Muscle of leg (tissue), 11 donors: ENCODE measurements around the gene GARS1. TPM values are rescaled to one million over a fixed set of nuclear protein-coding genes. Genes with fewer than 3 reads are reported as not detected.

Experiments
- DNase-seq: peaks from one replicate; pipeline ENCODE4 v3.0.0; 2013
- H3K27ac ChIP-seq: one replicate; pipeline ENCODE4 v1.5.1; 2013; ENCODE audit warnings: mild to moderate bottlenecking, low read length, control low read depth
- H3K27me3 ChIP-seq: one replicate; pipeline ENCODE4 v1.6.1; 2013; ENCODE audit warnings: low read length; ENCODE audit not compliant: control insufficient read depth, insufficient read depth
- H3K36me3 ChIP-seq: one replicate; pipeline ENCODE4 v1.6.1; 2013; ENCODE audit warnings: low read length; ENCODE audit not compliant: control insufficient read depth, insufficient read depth
- H3K4me1 ChIP-seq: one replicate; pipeline ENCODE4 v1.6.1; 2013; ENCODE audit warnings: low read length; ENCODE audit not compliant: control insufficient read depth, insufficient read depth
- H3K4me3 ChIP-seq: one replicate; pipeline ENCODE4 v1.5.1; 2013; ENCODE audit warnings: low read length, control low read depth
- H3K9me3 ChIP-seq: replicated peaks from 2 replicates; pipeline ENCODE4 v1.6.1; 2013; ENCODE audit warnings: low read depth, low read length; ENCODE audit not compliant: control insufficient read depth
- WGBS: methylation state at CpG from one replicate; pipeline ENCODE4 v1.1.5; 2013; ENCODE audit warnings: missing lambda C conversion rate; ENCODE audit not compliant: insufficient coverage; 5-methylcytosine and 5-hydroxymethylcytosine counted together
- polyA plus RNA-seq, 8 donors: library from polyadenylated mRNA; unstranded; fragments of 120-200 nt; gene quantifications; one replicate each; pipeline versions ENCODE4 v1.2.1 to v1.2.3, GENCODE V29; 2013; ENCODE audit warnings: inconsistent platforms in 1 of 8, low replicate concordance in 1 of 8; ENCODE audit not compliant: insufficient read length in 8 of 8, insufficient read depth in 1 of 8
- total RNA-seq: library from RNA; stranded (reverse); fragments of 120-200 nt; gene quantifications from one replicate; pipeline ENCODE4 v1.2.4, GENCODE V29; 2013

The GARS1 gene
- total and polyA plus RNA-seq, 9 donors: 45.8 to 75.9 (median 64.5) TPM

DNA sequence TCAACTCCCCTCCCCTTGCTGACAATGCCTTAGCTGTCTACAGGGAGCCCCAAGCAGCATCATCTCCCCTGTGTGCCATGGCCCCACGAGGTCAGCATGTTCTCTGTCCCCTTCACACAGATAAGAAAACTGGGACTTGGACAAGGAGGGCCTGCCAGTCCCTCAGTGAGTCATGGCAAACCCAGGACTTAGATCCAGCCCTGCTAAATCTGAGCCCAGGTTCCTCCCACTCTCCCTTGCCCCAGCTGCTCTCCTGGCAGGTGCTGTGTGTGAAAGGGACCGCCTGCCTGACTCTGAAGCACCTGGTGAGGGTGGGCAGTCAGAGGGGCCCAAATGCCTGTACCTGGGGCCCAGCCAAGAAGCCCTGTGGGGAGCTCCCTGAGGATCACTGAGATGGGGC, 80.2 kb downstream of the GARS1 start:
- DNase-seq: no peak
- no peaks in the 10 kb centered on the region for H3K4me1 ChIP-seq
- H3K27ac ChIP-seq: no peak overlapping the region
- no peak overlapping the region for H3K4me3 ChIP-seq
- H3K27me3 ChIP-seq: peaks cover 36% of the 10 kb centered on the region
- 38% methylated on average over 2 of the region's 2 CpGs for WGBS
- no peaks in the 10 kb centered on the region for H3K36me3 ChIP-seq
- peaks cover 3% of the 10 kb centered on the region for H3K9me3 ChIP-seq

- Histone ChIP-seq H3K9me3 (no peaks in the 10 kb centered on the region), H3K4me3 (no peak overlapping the region), H3K27ac (no peak overlapping the region), H3K4me1 (peaks cover 19% of the 10 kb centered on the region), H3K27me3 (peaks cover 73% of the 10 kb centered on the region), H3K36me3 (no peaks in the 10 kb centered on the region)
- DNase-seq: no peak
- 85% methylated on average over 2 of the region's 2 CpGs for WGBS
These were observed 84.1 kb downstream of the GARS1 start for GRCh38 chr7:30678805-30679204.

DNA sequence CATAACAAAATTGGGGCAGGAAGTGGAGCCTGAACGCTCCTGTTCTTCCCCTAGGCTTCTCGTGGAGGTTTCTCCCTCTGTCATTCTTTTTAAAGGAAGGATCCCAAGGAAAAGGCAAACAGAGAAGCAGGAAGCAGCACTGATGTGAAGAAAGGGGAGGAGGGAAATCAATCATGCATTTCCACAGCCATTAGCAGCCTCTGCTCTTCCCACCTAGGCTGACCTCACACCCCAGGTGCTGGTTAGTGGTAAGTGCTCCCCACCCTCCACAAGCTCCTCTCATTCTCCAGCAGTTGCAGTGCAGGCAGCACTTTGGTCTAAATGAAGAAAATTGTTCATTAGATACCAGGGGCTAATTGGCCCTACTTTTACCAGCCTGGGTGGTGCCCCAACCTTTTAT, 85.0 kb downstream of the GARS1 start:
- no peak overlapping the region for H3K4me3 ChIP-seq
- 0% methylated on average over 1 of the region's 2 CpGs for WGBS

DNA sequence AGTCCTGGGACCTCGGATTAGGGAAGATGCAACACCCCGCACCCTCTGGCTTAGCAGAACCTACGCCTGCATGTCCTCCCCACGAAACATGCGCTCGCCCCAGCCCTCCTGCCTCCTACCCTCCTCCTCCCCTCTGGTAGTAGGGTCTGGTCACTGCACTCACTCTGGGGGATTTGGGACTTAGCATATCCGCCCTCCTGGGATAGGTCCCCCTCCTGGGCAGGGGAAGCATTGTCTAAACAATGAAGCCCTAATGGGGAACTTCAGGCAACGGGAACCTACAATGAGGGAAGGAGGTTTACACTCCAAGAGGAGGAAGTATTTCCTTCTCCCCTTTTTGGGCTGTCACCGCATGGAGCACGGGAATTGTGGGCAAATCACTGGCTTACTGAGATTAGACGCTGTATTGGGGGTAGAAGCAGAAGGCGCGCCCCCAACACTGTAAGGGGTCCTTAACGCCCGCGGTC, 86.7 kb downstream of the GARS1 start:
- 0% methylated on average over 2 of the region's 16 CpGs for WGBS
- H3K9me3 ChIP-seq: no peaks in the 10 kb centered on the region
- no peak overlapping the region for H3K27ac ChIP-seq
- H3K4me1 ChIP-seq: peaks cover 22% of the 10 kb centered on the region
- no peaks in the 10 kb centered on the region for H3K36me3 ChIP-seq
- peak overlapping the region; percentile 29 for H3K4me3 ChIP-seq
- no peak for DNase-seq
- H3K27me3 ChIP-seq: peaks cover 68% of the 10 kb centered on the region

More for the DNA sequence above, 85.0 kb downstream of the GARS1 start:
- no peaks in the 10 kb centered on the region for H3K36me3 ChIP-seq
- H3K27me3 ChIP-seq: peaks cover 74% of the 10 kb centered on the region
- H3K4me1 ChIP-seq: peaks cover 22% of the 10 kb centered on the region
- DNase-seq: no peak
- H3K9me3 ChIP-seq: no peaks in the 10 kb centered on the region
- no peak overlapping the region for H3K27ac ChIP-seq

DNA sequence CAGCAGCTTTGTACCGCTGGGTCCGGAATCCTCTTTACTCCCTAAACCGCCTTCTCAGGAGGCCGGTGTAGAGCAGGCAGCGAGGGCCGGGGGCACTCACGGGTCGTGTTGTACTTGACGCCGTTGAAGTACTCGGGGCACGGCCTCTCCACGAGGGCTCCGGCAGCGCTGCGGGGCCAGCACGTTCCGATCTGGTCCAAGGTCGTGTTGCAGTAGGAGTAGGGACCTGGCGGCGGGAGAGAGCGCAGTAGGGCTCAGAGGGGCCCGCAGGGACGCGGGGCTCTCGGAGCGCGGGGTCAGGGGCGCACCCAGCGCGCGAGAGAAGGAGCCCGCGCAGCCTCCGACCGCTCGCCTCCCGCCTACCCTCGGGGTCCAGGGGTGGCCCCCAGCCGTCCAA, 87.1 kb downstream of the GARS1 start:
- WGBS: 0% methylated on average over 40 of the region's 40 CpGs
- Histone ChIP-seq H3K9me3 (no peaks in the 10 kb centered on the region), H3K27me3 (peaks cover 65% of the 10 kb centered on the region), H3K36me3 (no peaks in the 10 kb centered on the region), H3K4me1 (peaks cover 22% of the 10 kb centered on the region), H3K27ac (no peak overlapping the region), H3K4me3 (peak overlapping the region; percentile 29)
- no peak for DNase-seq

DNA sequence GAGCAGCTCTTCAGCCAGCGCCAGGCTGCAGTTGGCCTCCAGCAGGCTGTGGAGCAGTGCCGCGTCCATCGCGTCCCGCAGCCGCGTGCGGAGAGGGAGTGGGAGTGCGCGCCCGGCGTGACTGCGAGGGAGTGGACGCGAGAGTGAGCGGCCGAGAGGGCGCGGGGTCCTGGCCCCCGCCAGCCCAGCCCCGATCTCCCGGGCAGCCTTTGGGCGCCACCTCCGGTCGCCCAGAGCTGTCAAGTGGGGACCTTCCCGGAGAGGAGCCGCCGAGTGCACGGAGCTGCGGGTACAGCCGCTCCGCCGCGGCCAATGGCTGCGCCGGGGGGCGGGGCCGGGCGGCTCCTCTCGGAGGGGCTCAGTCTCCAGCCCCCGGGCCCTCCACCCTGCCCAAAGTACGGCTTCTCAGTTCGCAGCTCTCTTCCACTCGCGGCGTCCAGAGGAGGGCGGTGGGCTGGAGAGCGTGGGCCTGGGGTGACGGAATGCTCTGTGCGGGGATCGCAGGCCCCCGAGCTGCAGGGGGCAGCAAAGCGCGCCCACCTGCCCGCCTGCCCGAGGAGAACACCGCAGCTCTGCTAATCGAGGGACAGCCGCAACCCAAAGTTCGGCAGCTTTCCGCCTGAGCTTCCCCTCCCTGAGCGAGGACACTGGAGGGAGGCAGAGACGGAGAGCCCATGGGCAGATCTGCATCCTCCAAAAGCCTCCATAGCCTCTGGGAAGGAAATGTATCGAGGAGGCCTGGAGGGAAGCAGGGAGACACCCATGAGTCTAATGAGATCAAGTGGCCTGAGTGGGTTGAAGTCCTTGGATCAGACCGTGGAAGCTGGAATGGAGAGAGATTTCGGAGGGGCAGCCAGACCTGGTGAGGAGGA, 87.8 kb downstream of the GARS1 start, which contains the start of gene CRHR2:
TSS of gene CRHR2 (minus strand) at position 245 of the 872 bp plus-strand sequence. CDS start at position 69, 176 bp downstream.
- H3K4me3 ChIP-seq: peak within 1 kb of the TSS; percentile 29
- H3K9me3 ChIP-seq: no peaks in the 10 kb centered on the region
- DNase-seq: peak; percentile 16
- no peaks in the 10 kb centered on the region for H3K36me3 ChIP-seq
- H3K27me3 ChIP-seq: peaks cover 63% of the 10 kb centered on the region
- WGBS: 2% methylated on average over 58 of the region's 67 CpGs
- H3K27ac ChIP-seq: no peak within 1 kb of the TSS
- H3K4me1 ChIP-seq: peaks cover 22% of the 10 kb centered on the region

GRCh38 chr7:30683306-30683705, 88.6 kb downstream of the GARS1 start:
- Histone ChIP-seq H3K36me3 (no peaks in the 10 kb centered on the region), H3K27me3 (peaks cover 57% of the 10 kb centered on the region), H3K4me3 (no peak overlapping the region), H3K4me1 (peaks cover 22% of the 10 kb centered on the region), H3K9me3 (no peaks in the 10 kb centered on the region), H3K27ac (peak overlapping the region; percentile 4)
- DNase-seq: no peak
- WGBS: 96% methylated on average over 4 of the region's 5 CpGs

Other genes with a start within 250 kb of the GARS1 start
- gene NOD1, start 116.1 kb upstream of the GARS1 start, total RNA-seq: 14.8 TPM
- 10 to 100 TPM in 7 of 8 donors, 1 to 10 TPM in 1; 9.1 to 20.8 (median 12.7) TPM for gene NOD1, start 116.1 kb upstream of the GARS1 start, polyA plus RNA-seq
- gene GGCT, start 90.0 kb upstream of the GARS1 start, total RNA-seq: 37.8 TPM
- gene GGCT, start 90.0 kb upstream of the GARS1 start, polyA plus RNA-seq: 10 to 100 TPM; 35.1 to 43.0 (median 38.2) TPM
- gene CRHR2, start 87.6 kb downstream of the GARS1 start, total RNA-seq: 0.40 TPM
- gene CRHR2, start 87.6 kb downstream of the GARS1 start, polyA plus RNA-seq: 1 to 10 TPM in 7 of 8 donors, under 1 TPM in 1; 0.80 to 3.5 (median 1.9) TPM
- gene INMT, start 157.3 kb downstream of the GARS1 start, total RNA-seq: 15.7 TPM
- 10 to 100 TPM in 4 of 8 donors, 1 to 10 TPM in 4; 6.4 to 18.3 (median 10.3) TPM for gene INMT, start 157.3 kb downstream of the GARS1 start, polyA plus RNA-seq
- gene MINDY4, start 176.5 kb downstream of the GARS1 start, total RNA-seq: 6.6 TPM
- 1 to 10 TPM; 4.0 to 6.2 (median 5.5) TPM for gene MINDY4, start 176.5 kb downstream of the GARS1 start, polyA plus RNA-seq